A549 (cell line): Measurements from ENCODE around the gene SNAP23. TPM values are rescaled to one million over a fixed set of nuclear protein-coding genes. Genes with fewer than 3 reads are reported as not detected.
"Not testable (repeated sequence)": the region's sequence is repeated elsewhere in the genome, so short reads cannot be mapped to it uniquely, and the experiment has no call there.

Experiments
- ATAC-seq, 2 experiments: fragments of 200-7000 bp in 1 of 2; fragments of >200 bp in 1 of 2; cut with Nextera tagmentation in 1 of 2; cut with Tn5 transposase in 1 of 2; 3 replicates each; pipeline versions ENCODE4 v1.8.0 to v1.9.1; 2018 to 2020; ENCODE audit warnings: mild to moderate bottlenecking in 1 of 2, moderate library complexity in 1 of 2
- CTCF ChIA-PET: fragments of 300-600 bp; sonication (Branson Sonifier 250); formaldehyde crosslinking; extraction: SDS; loops from one replicate; lab custom pipeline; 2021; ENCODE audit warnings: antibody characterized with exemption, inconsistent platforms; lab: Yijun Ruan, JAX
- POLR2A ChIA-PET: fragments of 350-600 bp; formaldehyde crosslinking; extraction: SDS; loops from one replicate; lab custom pipeline; 2021; ENCODE audit warnings: antibody characterized with exemption, inconsistent platforms; lab: Yijun Ruan, JAX
- DNase-seq, 2 experiments: peaks; one replicate each; pipeline versions ENCODE4 v3.0.0 to v3.0.0-alpha.2; 2011 to 2016; ENCODE audit warnings: low read depth in 1 of 2, low spot score in 1 of 2
- FAIRE-seq: peaks from 2 replicates; lab custom pipeline; 2011; peaks lifted over from hg19 to GRCh38; lab: Jason Lieb, UNC
- H3K27ac ChIP-seq, 2 experiments: fragments of >200 bp; sonication (Bioruptor Twin); formaldehyde crosslinking; 3 replicates each; pipeline ENCODE4 v1.5.1; 2016 to 2017
- H3K4me1 ChIP-seq: fragments of >200 bp; sonication (Bioruptor Twin); formaldehyde crosslinking; 3 replicates; pipeline ENCODE4 v1.6.1; 2016
- H3K4me2 ChIP-seq: fragments of >200 bp; sonication (Bioruptor Twin); formaldehyde crosslinking; 3 replicates; pipeline ENCODE4 v1.6.1; 2016
- H3K4me3 ChIP-seq: fragments of >200 bp; sonication (Bioruptor Twin); formaldehyde crosslinking; 3 replicates; pipeline ENCODE4 v1.5.1; 2016
- H3K9me3 ChIP-seq: fragments of >200 bp; sonication (Bioruptor Twin); formaldehyde crosslinking; 3 replicates; pipeline ENCODE4 v1.6.1; 2016
- CEBPB ChIP-seq, 2 experiments: fragments of >200 bp in 1 of 2; sonication (Bioruptor Twin) in 1 of 2; formaldehyde crosslinking in 1 of 2; IDR thresholded peaks; 2 replicates each; pipeline ENCODE4 v1.6.1; 2012 to 2016
- CTCF ChIP-seq: fragments of >200 bp; sonication (Bioruptor Twin); formaldehyde crosslinking; IDR thresholded peaks from 3 replicates; pipeline ENCODE4 v1.5.1; 2016
- E2F6 ChIP-seq: IDR thresholded peaks from 2 replicates; pipeline ENCODE4 v1.6.1; 2012; ENCODE audit warnings: low read depth, borderline replicate concordance
- EHF ChIP-seq: fragments of 250-450 bp; sonication (Bioruptor Pico); IDR thresholded peaks from 2 replicates; pipeline ENCODE4 v1.5.0; 2020; ENCODE audit warnings: mild to moderate bottlenecking
- EP300 ChIP-seq, 2 experiments: fragments of >200 bp; sonication (Bioruptor Twin); formaldehyde crosslinking; IDR thresholded peaks; 2 replicates in 1 of 2; 3 replicates in 1 of 2; pipeline ENCODE4 v1.6.1; 2016 to 2017
- ESRRA ChIP-seq: fragments of 150-350 bp; IDR thresholded peaks from 2 replicates; pipeline ENCODE4 v1.6.1; 2014; ENCODE audit warnings: mild to moderate bottlenecking, low read length, borderline replicate concordance
- FOSL2 ChIP-seq, 2 experiments: fragments of 450-650 bp in 1 of 2; fragments of >200 bp in 1 of 2; sonication (Bioruptor Twin) in 1 of 2; formaldehyde crosslinking; IDR thresholded peaks; 2 replicates each; pipeline versions ENCODE4 v1.5.0 to v1.6.1; 2016 to 2020; ENCODE audit warnings: mild to moderate bottlenecking in 1 of 2, moderate library complexity in 1 of 2
- HMGXB4 ChIP-seq: fragments of 250-450 bp; sonication (Bioruptor Pico); IDR thresholded peaks from 2 replicates; pipeline ENCODE4 v1.5.0; 2021; ENCODE audit warnings: mild to moderate bottlenecking, moderate library complexity, borderline replicate concordance
- HOXA7 ChIP-seq: fragments of 250-450 bp; sonication (Bioruptor Pico); IDR thresholded peaks from 2 replicates; pipeline ENCODE4 v1.5.0; 2020; ENCODE audit warnings: mild to moderate bottlenecking, moderate library complexity
- HOXB5 ChIP-seq: fragments of 250-450 bp; sonication (Bioruptor Pico); IDR thresholded peaks from 2 replicates; pipeline ENCODE4 v1.5.0; 2020; ENCODE audit warnings: mild to moderate bottlenecking, moderate library complexity
- JUNB ChIP-seq: fragments of >200 bp; sonication (Bioruptor Twin); formaldehyde crosslinking; IDR thresholded peaks from 2 replicates; pipeline ENCODE4 v1.6.1; 2016
- KDM1A ChIP-seq: fragments of 200-600 bp; sonication (generic); IDR thresholded peaks from 2 replicates; pipeline ENCODE4 v1.6.1; 2016; ENCODE audit warnings: low read depth, mild to moderate bottlenecking
- KDM5A ChIP-seq: fragments of 200-600 bp; sonication (generic); IDR thresholded peaks from 2 replicates; pipeline ENCODE4 v1.6.1; 2016; ENCODE audit warnings: antibody characterized with exemption, mild to moderate bottlenecking
- MAZ ChIP-seq: fragments of 150-350 bp; IDR thresholded peaks from 2 replicates; pipeline ENCODE4 v1.6.1; 2014; ENCODE audit warnings: antibody characterized with exemption, low read depth, low read length, borderline replicate concordance
- RCOR1 ChIP-seq: fragments of 150-350 bp; IDR thresholded peaks from 2 replicates; pipeline ENCODE4 v1.6.1; 2014; ENCODE audit warnings: antibody characterized with exemption, low read length, low read depth
- REST ChIP-seq: fragments of 200-600 bp; sonication (generic); IDR thresholded peaks from 2 replicates; pipeline ENCODE4 v1.6.1; 2016; ENCODE audit warnings: antibody characterized with exemption, mild to moderate bottlenecking, moderate library complexity
- TP53 ChIP-seq: fragments of 250-450 bp; sonication (Bioruptor Pico); IDR thresholded peaks from 2 replicates; pipeline ENCODE4 v1.5.0; 2021; ENCODE audit warnings: mild to moderate bottlenecking, moderate library complexity
- ZFP36 ChIP-seq: fragments of 450-650 bp; IDR thresholded peaks from 2 replicates; pipeline ENCODE4 v1.6.1; 2014; ENCODE audit warnings: borderline replicate concordance; ENCODE audit not compliant: partially characterized antibody
- WGBS: methylation state at CpG from one replicate; pipeline ENCODE4 v1.1.6; 2017; ENCODE audit errors: missing lambda C conversion rate; 5-methylcytosine and 5-hydroxymethylcytosine counted together
- polyA plus RNA-seq, 4 experiments: library from polyadenylated mRNA; depleted of rRNA in 3 of 4; stranded (reverse); fragments of >200 nt; fragmentation: RNase III in 1 of 4; extraction: RNeasy Plus Mini Kit Qiagen cat#74134 plus additional on column Dnase treatment in 1 of 4; gene quantifications; 2 replicates in 3 of 4; 3 replicates in 1 of 4; pipeline ENCODE4 v1.2.3, GENCODE V29; 2011 to 2017

Gene SNAP23
- polyA plus RNA-seq, 2 of the 4 experiments (the other 2 are of a cell fraction), result 33.6 to 51.2 TPM

GRCh38 chr15:42553554-42553953 is 58.1 kb downstream of the SNAP23 start:
- TF ChIP-seq ZFP36, result no peak
- no peak for TF ChIP-seq HOXB5
- TF ChIP-seq JUNB, result no peak
- no peak for TF ChIP-seq KDM5A
- no peak for TF ChIP-seq HOXA7 (CRISPR knock-in tag)
- no peak for TF ChIP-seq ESRRA
- no peak for TF ChIP-seq TP53 (CRISPR knock-in tag)
- no peak for TF ChIP-seq MAZ
- no peak for TF ChIP-seq E2F6
- TF ChIP-seq EP300 (IDR thresholded peaks at IDR 0.05), result no peak
- no peak for TF ChIP-seq HMGXB4 (CRISPR knock-in tag)
- no peak for TF ChIP-seq REST
- TF ChIP-seq CTCF, result no peak
- TF ChIP-seq EHF (CRISPR knock-in tag), result no peak
- no peak for TF ChIP-seq CEBPB (IDR thresholded peaks at IDR 0.05)
- TF ChIP-seq FOSL2 (IDR thresholded peaks at IDR 0.05), result no peak
- TF ChIP-seq FOSL2 (CRISPR knock-in tag; IDR thresholded peaks at IDR 0.05), result no peak
- no peak for TF ChIP-seq RCOR1
- TF ChIP-seq KDM1A, result no peak
- no peak overlapping the region for H3K27ac ChIP-seq
- no peaks in the 10 kb centered on the region for H3K9me3 ChIP-seq
- ChIA-PET CTCF (no interaction called here), POLR2A (no interaction called here)
- no peak overlapping the region for H3K4me3 ChIP-seq
- H3K4me1 ChIP-seq, result peaks cover 8% of the 10 kb centered on the region; the same call in 1 of the 3 replicates
- FAIRE-seq, result no peak
- H3K4me2 ChIP-seq, result no peak overlapping the region
- WGBS, result 81% methylated on average over 1 of the region's 1 CpG
- no peak for ATAC-seq
- no peak for DNase-seq

- not testable (repeated sequence) for FAIRE-seq, H3K4me1 ChIP-seq, H3K4me3 ChIP-seq, ATAC-seq, H3K4me2 ChIP-seq, H3K27ac ChIP-seq, DNase-seq, H3K9me3 ChIP-seq
- CTCF ChIA-PET, result interaction anchor here (0.7 to 1.2 kb wide), 2 partner anchors 13 to 87 kb away, joined by 3 to 4 read pairs; no protein-coding TSS in a partner anchor
- POLR2A ChIA-PET, result interaction anchor here (0.6 kb wide), 1 partner anchor 17 kb away, joined by 3 read pairs; no protein-coding TSS in a partner anchor
- WGBS, result 95% methylated on average over 12 of the region's 12 CpGs
Observed at GRCh38 chr15:42556550-42557207, 61.2 kb downstream of the SNAP23 start.
